HepG2 (cell line): ENCODE results near the gene ACSS1. TPM values are rescaled to one million over a fixed set of nuclear protein-coding genes. Genes with fewer than 3 reads are reported as not detected.

Experiments
- ATAC-seq: fragments of 200-7000 bp; cut with Tn5 transposase; 3 replicates; pipeline ENCODE4 v1.9.1; 2020; ENCODE audit warnings: mild to moderate bottlenecking, moderate library complexity
- BruUV-seq: library from RNA; stranded (reverse); fragments of 400-500 nt; replicated peaks from 2 replicates; lab custom pipeline; 2021; lab: Mats Ljungman, UMichigan
- CTCF ChIA-PET: fragments of 300-600 bp; formaldehyde crosslinking; extraction: SDS; loops from one replicate; lab custom pipeline; 2021; ENCODE audit warnings: low total read pairs, inconsistent platforms, low intra/inter-chr PET ratio; lab: Yijun Ruan, JAX
- POLR2A ChIA-PET: fragments of 350-600 bp; sonication (Branson Sonifier 250); formaldehyde crosslinking; loops from one replicate; lab custom pipeline; 2020; ENCODE audit warnings: antibody characterized with exemption, inconsistent platforms; lab: Yijun Ruan, JAX
- DNase-seq: peaks from one replicate; pipeline ENCODE4 v3.0.0-alpha.2; 2015; ENCODE audit warnings: low spot score
- FAIRE-seq: peaks from 3 replicates; lab custom pipeline; 2011; peaks lifted over from hg19 to GRCh38; lab: Jason Lieb, UNC
- H2AFZ ChIP-seq: one replicate; pipeline ENCODE4 v1.6.1; 2011; ENCODE audit warnings: low read length, inconsistent platforms
- H3K27ac ChIP-seq: fragments of 300-600 bp; 3 replicates; pipeline ENCODE4 v1.8.0; 2011; ENCODE audit warnings: mixed run types, mild to moderate bottlenecking, mixed read lengths, low read length, inconsistent platforms; ENCODE audit not compliant: insufficient read depth; ENCODE audit errors: extremely low read length
- H3K27me3 ChIP-seq, 2 experiments: fragments of 200-600 bp in 1 of 2; 2 replicates in 1 of 2; 3 replicates in 1 of 2; pipeline versions ENCODE4 v1.6.0 to v1.8.0; 2011; ENCODE audit warnings: low read length in 2 of 2, mild to moderate bottlenecking in 2 of 2, moderate library complexity in 2 of 2, inconsistent platforms in 1 of 2; ENCODE audit not compliant: insufficient read depth in 2 of 2, control insufficient read depth in 1 of 2
- H3K36me3 ChIP-seq, 2 experiments: fragments of 200-600 bp in 1 of 2; replicated peaks in 1 of 2; 2 replicates in 1 of 2; 3 replicates in 1 of 2; pipeline versions ENCODE4 v1.5.1 to v1.8.0; 2011; ENCODE audit warnings: low read length in 2 of 2, inconsistent platforms in 1 of 2; ENCODE audit not compliant: insufficient read depth in 2 of 2, control insufficient read depth in 1 of 2
- H3K4me1 ChIP-seq: 2 replicates; pipeline ENCODE4 v1.5.1; 2012; ENCODE audit warnings: low read length, inconsistent platforms; ENCODE audit not compliant: insufficient read depth
- H3K4me2 ChIP-seq: 2 replicates; pipeline ENCODE4 v1.6.0; 2011; ENCODE audit warnings: low read depth, low read length, inconsistent platforms
- H3K4me3 ChIP-seq, 3 experiments: fragments of 200-600 bp in 1 of 3; sonication (generic), shearing (Covaris generic) in 1 of 3; replicated peaks in 1 of 3; 2 replicates each; pipeline ENCODE4 v1.5.1; 2011 to 2016; ENCODE audit warnings: low read length in 3 of 3, inconsistent platforms in 2 of 3, low read depth in 2 of 3, mild to moderate bottlenecking in 2 of 3, control low read depth in 1 of 3, mixed read lengths in 1 of 3; ENCODE audit not compliant: insufficient read depth in 1 of 3
- H3K79me2 ChIP-seq: one replicate; pipeline ENCODE4 v1.6.1; 2011; ENCODE audit warnings: low read length, inconsistent platforms; ENCODE audit not compliant: insufficient read depth
- H3K9ac ChIP-seq: 2 replicates; pipeline ENCODE4 v1.6.0; 2011; ENCODE audit warnings: mild to moderate bottlenecking, low read depth, low read length, inconsistent platforms; ENCODE audit not compliant: insufficient read depth
- H3K9me3 ChIP-seq: 2 replicates; pipeline ENCODE4 v1.5.1; 2012; ENCODE audit warnings: mild to moderate bottlenecking, low read length
- H4K20me1 ChIP-seq: 2 replicates; pipeline ENCODE4 v1.6.0; 2011; ENCODE audit warnings: inconsistent platforms, mild to moderate bottlenecking, low read length, moderate library complexity; ENCODE audit not compliant: insufficient read depth
- AGO2 ChIP-seq: fragments of 200-400 bp; formaldehyde crosslinking; optimal IDR thresholded peaks from 2 replicates; pipeline ENCODE3; 2017; ENCODE audit warnings: mild to moderate bottlenecking, low read depth, low read length, moderate library complexity
- ATAD3A ChIP-seq: sonication (generic); formaldehyde crosslinking; IDR thresholded peaks from 2 replicates; pipeline ENCODE4 v1.4.0; 2020; ENCODE audit warnings: missing genetic modification reagents
- ELF4 ChIP-seq: sonication (generic); formaldehyde crosslinking; IDR thresholded peaks from 2 replicates; pipeline ENCODE4 v1.5.0; 2020; ENCODE audit warnings: missing genetic modification reagents, mild to moderate bottlenecking, moderate library complexity, borderline replicate concordance
- HHEX ChIP-seq: IDR thresholded peaks from 2 replicates; pipeline ENCODE4 v1.6.1; 2016; ENCODE audit warnings: control low read depth
- MBNL3 ChIP-seq: fragments of 250-450 bp; sonication (Bioruptor Pico); conservative IDR thresholded peaks from 2 replicates; pipeline ENCODE4 v1.8.0; 2022; ENCODE audit warnings: mild to moderate bottlenecking, inconsistent platforms
- NFKBIZ ChIP-seq: IDR thresholded peaks from 2 replicates; pipeline ENCODE4 v1.6.1; 2018; ENCODE audit warnings: missing genetic modification reagents, missing compliant biosample characterization
- PPARG ChIP-seq: conservative IDR thresholded peaks from 2 replicates; pipeline ENCODE4 v1.6.1; 2016; ENCODE audit warnings: missing biosample characterization, missing genetic modification reagents
- SIN3B ChIP-seq: fragments of 150-350 bp; IDR thresholded peaks from 2 replicates; pipeline ENCODE4 v1.6.1; 2014; ENCODE audit warnings: low read length
- ZFY ChIP-seq: sonication (generic); formaldehyde crosslinking; IDR thresholded peaks from 2 replicates; pipeline ENCODE4 v1.4.0; 2020; ENCODE audit warnings: missing genetic modification reagents
- ZKSCAN5 ChIP-seq: sonication (generic); formaldehyde crosslinking; IDR thresholded peaks from 2 replicates; pipeline ENCODE4 v1.5.1; 2020; ENCODE audit warnings: mild to moderate bottlenecking, missing genetic modification reagents
- ZNF205 ChIP-seq: IDR thresholded peaks from 2 replicates; pipeline ENCODE4 v1.6.1; 2018; ENCODE audit warnings: missing biosample characterization, missing genetic modification reagents
- ZNF264 ChIP-seq: sonication (generic); formaldehyde crosslinking; IDR thresholded peaks from 2 replicates; pipeline ENCODE4 v1.4.0; 2020; ENCODE audit warnings: missing genetic modification reagents
- WGBS: methylation state at CpG from one replicate; pipeline ENCODE4 v1.1.6; 2017; ENCODE audit warnings: low lambda C conversion rate; 5-methylcytosine and 5-hydroxymethylcytosine counted together
- in situ Hi-C: cut with HindIII; loops from 2 replicates; pipeline ENCODE4 v1.10.0; 2017; ENCODE audit warnings: low pct_unique_long_range_greater_than_20kb; ENCODE audit not compliant: extremely low pct_ligation_motif_present
- intact Hi-C: fragments of 100-400 bp; cut with micrococcal nuclease; formaldehyde crosslinking; loops from one replicate; pipeline ENCODE4 v1.10.0; 2022; ENCODE audit not compliant: unreplicated experiment
- polyA plus RNA-seq, 8 experiments: library from polyadenylated mRNA; depleted of rRNA in 3 of 8; stranded (reverse) in 7 of 8; unstranded in 1 of 8; fragments of >200 nt; fragmentation: Illumina TruSeq in 4 of 8; extraction: Trizol in 4 of 8; gene quantifications; 2 replicates each; pipeline versions ENCODE4 v1.2.1 to v1.2.3, GENCODE V29; 2011 to 2016; ENCODE audit warnings: low read depth in 4 of 8, missing spikeins in 1 of 8, mixed read lengths in 1 of 8; ENCODE audit not compliant: insufficient read depth in 1 of 8
- total RNA-seq, 5 experiments: library from RNA; depleted of rRNA; stranded (reverse); fragments of >200 nt; fragmentation: Illumina TruSeq; extraction: Trizol; gene quantifications; 2 replicates each; pipeline ENCODE4 v1.2.3, GENCODE V29; 2016; ENCODE audit warnings: low read depth in 1 of 5

Gene ACSS1
- total and polyA plus RNA-seq, 2 of the 13 experiments (the other 11 are each of a cell fraction or from before 2014, with no cell fraction given), result 15.2 to 41.6 TPM

DNA sequence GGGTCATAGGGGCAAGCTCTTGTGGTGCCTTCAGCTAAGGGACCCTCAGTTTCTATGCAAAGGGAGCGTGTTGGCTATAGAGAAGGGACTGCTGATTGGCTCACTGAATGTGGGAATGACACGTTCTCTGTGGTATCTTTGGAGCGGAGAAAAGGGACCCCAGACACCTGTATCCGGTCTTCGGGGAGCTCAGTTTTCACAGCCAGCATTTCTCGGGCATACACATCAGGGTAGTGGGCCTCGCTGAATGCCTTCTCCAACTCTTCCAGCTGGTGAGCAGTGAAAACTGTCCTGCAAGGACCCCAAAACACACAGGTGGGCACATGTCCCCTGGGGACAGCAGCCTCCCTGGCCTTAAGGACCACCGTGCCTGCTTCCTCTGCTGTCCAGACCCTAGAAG, 20.7 kb upstream of the ACSS1 start:
- H4K20me1 ChIP-seq, result no peaks in the 10 kb centered on the region
- no peak overlapping the region for H2AFZ ChIP-seq
- peaks cover 18% of the 10 kb centered on the region for H3K4me1 ChIP-seq
- ChIA-PET CTCF (interaction anchor here (3.0 kb wide), 1 partner anchor 84 kb away, joined by 35 read pairs; the partner anchor contains the start of gene APMAP), POLR2A (no interaction called here)
- ATAC-seq (no peak), FAIRE-seq (no peak), DNase-seq (no peak)
- in situ Hi-C loops (no loop called here), intact Hi-C loops (loop anchor here (5.0 kb wide), 1 partner anchor 59 kb away; no protein-coding TSS in a partner anchor)
- no TSS peak for BruUV-seq
- TF ChIP-seq AGO2, result no peak
- TF ChIP-seq NFKBIZ (CRISPR knock-in tag), result no peak
- no peak for TF ChIP-seq PPARG (CRISPR knock-in tag)
- TF ChIP-seq ZNF264 (CRISPR knock-in tag), result no peak
- no peak for TF ChIP-seq ATAD3A
- no peak for TF ChIP-seq HHEX (CRISPR knock-in tag)
- TF ChIP-seq ZFY, result no peak
- TF ChIP-seq MBNL3 (CRISPR knock-in tag), result no peak
- TF ChIP-seq ELF4 (CRISPR knock-in tag), result no peak
- TF ChIP-seq ZNF205 (CRISPR knock-in tag), result no peak
- TF ChIP-seq SIN3B, result no peak
- no peak for TF ChIP-seq ZKSCAN5 (CRISPR knock-in tag)
- no peak overlapping the region for H3K4me3 ChIP-seq
- H3K9ac ChIP-seq, result no peak overlapping the region
- H3K4me2 ChIP-seq, result no peak overlapping the region
- H3K27me3 ChIP-seq, result peaks cover 15 to 75% of the 10 kb centered on the region in 2 experiments; a peak in 4 of 5 replicates
- H3K27ac ChIP-seq, result no peak overlapping the region
- H3K36me3 ChIP-seq, result no peaks in the 10 kb centered on the region
- no peaks in the 10 kb centered on the region for H3K9me3 ChIP-seq
- WGBS, result 20% methylated on average over 8 of the region's 8 CpGs
- no peaks in the 10 kb centered on the region for H3K79me2 ChIP-seq
